K562 (cell line): ENCODE measurements around the gene PRDM1. TPM values are rescaled to one million over a fixed set of nuclear protein-coding genes. Genes with fewer than 3 reads are reported as not detected.

ENCODE experiments used
- BCOR ChIP-seq: fragments of 450-650 bp; IDR thresholded peaks from 2 replicates; pipeline ENCODE4 v1.6.1; 2016
- CBFA2T2 ChIP-seq: fragments of 450-650 bp; conservative IDR thresholded peaks from 2 replicates; pipeline ENCODE4 v1.6.1; 2017; ENCODE audit warnings: mild to moderate bottlenecking
- DEAF1 ChIP-seq: fragments of 450-650 bp; formaldehyde crosslinking; IDR thresholded peaks from 2 replicates; pipeline ENCODE4 v1.4.0; 2020; ENCODE audit warnings: mild to moderate bottlenecking, moderate library complexity
- ETV1 ChIP-seq: fragments of 450-650 bp; conservative IDR thresholded peaks from 2 replicates; pipeline ENCODE4 v1.6.1; 2016; ENCODE audit warnings: missing genetic modification characterization, control low read depth, low read depth, missing compliant biosample characterization
- HMGN3 ChIP-seq: IDR thresholded peaks from 2 replicates; pipeline ENCODE4 v1.6.1; 2011; ENCODE audit warnings: borderline replicate concordance, low read depth, mild to moderate bottlenecking, mixed read lengths, low read length; ENCODE audit not compliant: insufficient read length; ENCODE audit errors: extremely low read depth
- LCOR ChIP-seq: sonication (generic); formaldehyde crosslinking; IDR thresholded peaks from 2 replicates; pipeline ENCODE4 v1.8.0; 2022; ENCODE audit warnings: mild to moderate bottlenecking, missing genetic modification reagents
- MGA ChIP-seq: fragments of 450-650 bp; IDR thresholded peaks from 2 replicates; pipeline ENCODE4 v1.6.1; 2016; ENCODE audit warnings: mild to moderate bottlenecking, moderate library complexity
- NRF1 ChIP-seq, 2 experiments: fragments of 450-650 bp; IDR thresholded peaks in 1 of 2; conservative IDR thresholded peaks in 1 of 2; 2 replicates each; pipeline ENCODE4 v1.6.1; 2014; ENCODE audit warnings: mild to moderate bottlenecking in 2 of 2
- PHF21A ChIP-seq: fragments of 450-650 bp; IDR thresholded peaks from 2 replicates; pipeline ENCODE4 v1.6.1; 2017; ENCODE audit warnings: low read depth, borderline replicate concordance
- TRIM25 ChIP-seq: fragments of 450-650 bp; IDR thresholded peaks from 2 replicates; pipeline ENCODE4 v1.7.0; 2016; ENCODE audit warnings: borderline replicate concordance
- ZNF76 ChIP-seq: fragments of 250-450 bp; sonication (Bioruptor Pico); IDR thresholded peaks from 2 replicates; pipeline ENCODE4 v1.4.0; 2020; ENCODE audit warnings: mild to moderate bottlenecking, moderate library complexity, borderline replicate concordance
- polyA plus RNA-seq, 8 experiments: library from polyadenylated mRNA; depleted of rRNA in 4 of 8; stranded (reverse) in 5 of 8; unstranded in 3 of 8; fragments of >200 nt; fragmentation: Nextera tagmentation in 2 of 8; fragmentation: Illumina TruSeq in 1 of 8; extraction: Ambion mirVana in 2 of 8; extraction: Trizol in 1 of 8; gene quantifications; 2 replicates each; pipeline versions ENCODE4 v1.2.1 to v1.2.3, GENCODE V29; 2011 to 2014; ENCODE audit warnings: inconsistent platforms in 1 of 8, missing spikeins in 1 of 8
- total RNA-seq, 7 experiments: library from RNA; depleted of rRNA in 6 of 7; stranded (reverse); fragments of >200 nt in 6 of 7; fragmentation: Illumina TruSeq in 2 of 7; extraction: Trizol in 2 of 7; gene quantifications; 2 replicates each; pipeline versions ENCODE4 v1.2.1 to v1.2.3, GENCODE V29; 2011 to 2021; ENCODE audit warnings: low replicate concordance in 1 of 7

Gene PRDM1
- total and polyA plus RNA-seq, 9 of the 15 experiments (the other 6 are each of a cell fraction or from before 2014, with no cell fraction given): 0.09 to 0.89 (median 0.27) TPM

- TF ChIP-seq MGA (peak; percentile 59), LCOR (peak; percentile 53; the same call in 1 of the 2 replicates), NRF1 (conservative IDR thresholded peaks at IDR 0.05 in 1 of 2, IDR thresholded peaks at IDR 0.05 in 1 of 2) (peak; percentile 69 to 77), DEAF1 (CRISPR knock-in tag) (0 out of 2 replicates have a peak, but pooled peaks have one; percentile 17), CBFA2T2 (peak; percentile 21; the same call in 1 of the 2 replicates), PHF21A (0 out of 2 replicates have a peak, but pooled peaks have one; percentile 52), HMGN3 (peak; percentile 47), TRIM25 (no peak), ETV1 (peak; percentile 27; the same call in 1 of the 2 replicates), ZNF76 (CRISPR knock-in tag) (no peak), BCOR (0 out of 2 replicates have a peak, but pooled peaks have one; percentile 35)
Observed at GRCh38 chr6:106085984-106086813, at the start of gene PRDM1 (continued).
